ENCODE results near the gene FAT4.

Gene FAT4

GRCh38 chr4:125317525-125317877 lies 2.7 kb downstream of the FAT4 start:
- no peak for DNase-seq (ENCODE audit: low read depth)

- no peak for DNase-seq (ENCODE audit: low read depth)
Measured at GRCh38 chr4:125319311-125319710, 4.6 kb downstream of the FAT4 start.

GRCh38 chr4:125321709-125322365 lies 7.1 kb downstream of the FAT4 start:
- DNase-seq (ENCODE audit: low read depth) = no peak

- no peak for DNase-seq (ENCODE audit: low read depth)
Measured at GRCh38 chr4:125322366-125322730, 7.6 kb downstream of the FAT4 start.

- DNase-seq (ENCODE audit: low read depth) = no peak
Measured at GRCh38 chr4:125323654-125324053, 8.9 kb downstream of the FAT4 start.

GRCh38 chr4:125325733-125326132 lies 11.0 kb downstream of the FAT4 start:
- DNase-seq (ENCODE audit: low read depth) = no peak

GRCh38 chr4:125331116-125331515 lies 16.4 kb downstream of the FAT4 start:
- no peak for DNase-seq (ENCODE audit: low read depth)

- no peak for DNase-seq (ENCODE audit: low read depth)
Measured at GRCh38 chr4:125334926-125335325, 20.2 kb downstream of the FAT4 start.

- no peak for DNase-seq (ENCODE audit: low read depth)
Measured at GRCh38 chr4:125338814-125339213, 24.1 kb downstream of the FAT4 start.

- no peak for DNase-seq (ENCODE audit: low read depth)
Measured at GRCh38 chr4:125344198-125344597, 29.4 kb downstream of the FAT4 start.

- DNase-seq (ENCODE audit: low read depth) = no peak
Measured at GRCh38 chr4:125346616-125347015, 31.9 kb downstream of the FAT4 start.

- no peak for DNase-seq (ENCODE audit: low read depth)
Measured at GRCh38 chr4:125350470-125351135, 35.8 kb downstream of the FAT4 start.

GRCh38 chr4:125352521-125352920 lies 37.8 kb downstream of the FAT4 start:
- no peak for DNase-seq (ENCODE audit: low read depth)

- DNase-seq (ENCODE audit: low read depth) = no peak
Measured at GRCh38 chr4:125353131-125353530, 38.4 kb downstream of the FAT4 start.

GRCh38 chr4:125355791-125356190 lies 41.0 kb downstream of the FAT4 start:
- DNase-seq (ENCODE audit: low read depth) = no peak

GRCh38 chr4:125357675-125358074 lies 42.9 kb downstream of the FAT4 start:
- no peak for DNase-seq (ENCODE audit: low read depth)

GRCh38 chr4:125358453-125358852 lies 43.7 kb downstream of the FAT4 start:
- DNase-seq (ENCODE audit: low read depth) = no peak

- no peak for DNase-seq (ENCODE audit: low read depth)
Measured at GRCh38 chr4:125359363-125359762, 44.6 kb downstream of the FAT4 start.

GRCh38 chr4:125359960-125360634 lies 45.3 kb downstream of the FAT4 start:
- no peak for DNase-seq (ENCODE audit: low read depth)

GRCh38 chr4:125360727-125361126 lies 46.0 kb downstream of the FAT4 start:
- DNase-seq (ENCODE audit: low read depth) = no peak
